ENCODE measurements around the gene KBTBD13.
"Not testable (repeated sequence)": the region's sequence is repeated elsewhere in the genome, so short reads cannot be mapped to it uniquely, and the experiment has no call there.

Gene KBTBD13

DNA sequence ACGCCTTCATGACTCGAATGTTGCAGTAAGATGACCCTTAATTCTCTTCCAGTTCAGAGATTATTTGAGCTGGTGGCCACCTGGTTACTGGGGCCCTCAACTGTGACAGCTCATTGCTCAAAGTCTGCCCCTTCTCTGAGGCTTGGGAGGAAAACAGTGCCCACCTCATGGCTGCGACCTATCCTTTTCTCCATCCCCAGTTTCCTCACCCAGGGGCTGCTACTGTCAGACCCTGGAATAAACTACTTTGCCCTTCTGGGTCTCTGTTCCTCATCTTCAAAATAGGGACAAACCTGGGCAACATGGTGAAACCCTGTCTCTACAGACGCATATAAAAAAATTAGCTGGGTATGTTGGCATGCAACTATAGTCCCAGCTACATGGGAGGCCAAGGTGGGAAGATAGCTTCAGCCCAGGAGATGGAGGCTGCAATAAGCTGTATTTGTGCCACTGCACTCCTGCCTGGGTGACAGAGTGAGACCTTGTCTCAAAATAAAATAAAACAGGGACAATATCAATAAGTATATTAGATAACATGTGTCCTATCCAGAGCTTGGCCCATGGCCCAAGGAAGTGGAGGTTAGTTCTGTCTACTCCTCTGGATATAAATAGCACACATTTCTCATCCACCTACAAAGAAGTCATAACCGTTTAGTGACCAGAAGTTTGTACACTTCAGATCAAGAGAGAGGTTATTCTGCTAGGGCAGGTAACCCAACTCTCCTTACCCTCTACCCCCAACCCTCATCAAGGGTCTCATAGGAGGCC is 6.6 kb upstream of the KBTBD13 start:
- DNase-seq (ENCODE audit: low spot score): no peak

DNA sequence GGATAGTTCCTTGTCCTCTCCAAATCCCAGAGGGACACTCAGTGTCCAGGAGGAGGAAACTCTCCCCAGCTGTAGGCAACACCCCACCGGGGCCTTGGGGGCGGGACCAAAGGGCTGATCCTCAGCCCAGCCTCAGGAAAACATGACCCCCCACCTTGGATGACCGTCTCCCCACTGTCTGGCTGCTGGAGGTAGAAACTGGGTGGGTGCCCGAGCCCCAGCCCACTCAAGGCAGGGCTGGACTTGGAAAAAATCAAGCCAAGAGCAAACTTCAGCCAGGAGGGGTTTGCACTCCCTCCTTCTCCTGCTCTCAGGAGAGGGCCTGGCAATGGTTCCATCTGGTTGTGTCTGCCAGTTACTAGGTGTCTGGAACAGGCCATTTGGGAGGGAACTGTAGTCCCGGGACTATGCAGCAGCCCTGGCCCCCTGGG is 5.2 kb upstream of the KBTBD13 start:
- no peak for DNase-seq (ENCODE audit: low spot score)

DNA sequence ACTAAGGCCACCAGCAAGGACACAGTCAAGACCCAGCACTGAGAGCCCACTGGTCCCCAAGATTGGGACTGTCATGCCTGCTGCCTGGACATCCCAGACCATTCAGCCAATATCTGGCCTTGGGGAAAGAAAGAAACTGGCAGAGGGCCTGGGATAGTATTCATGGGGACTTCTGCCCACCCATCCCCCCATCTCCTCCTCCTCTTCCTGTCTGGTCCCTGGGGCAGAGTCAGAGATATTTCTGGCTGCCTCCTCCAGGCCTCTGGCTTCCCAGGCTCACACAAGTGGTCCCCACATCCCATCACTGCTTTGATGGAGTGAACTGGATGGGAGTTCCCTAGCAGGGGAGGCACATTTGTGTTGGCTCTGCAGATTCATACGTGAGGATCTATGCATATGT is 4.5 kb upstream of the KBTBD13 start:
- DNase-seq (ENCODE audit: low spot score): no peak

DNA sequence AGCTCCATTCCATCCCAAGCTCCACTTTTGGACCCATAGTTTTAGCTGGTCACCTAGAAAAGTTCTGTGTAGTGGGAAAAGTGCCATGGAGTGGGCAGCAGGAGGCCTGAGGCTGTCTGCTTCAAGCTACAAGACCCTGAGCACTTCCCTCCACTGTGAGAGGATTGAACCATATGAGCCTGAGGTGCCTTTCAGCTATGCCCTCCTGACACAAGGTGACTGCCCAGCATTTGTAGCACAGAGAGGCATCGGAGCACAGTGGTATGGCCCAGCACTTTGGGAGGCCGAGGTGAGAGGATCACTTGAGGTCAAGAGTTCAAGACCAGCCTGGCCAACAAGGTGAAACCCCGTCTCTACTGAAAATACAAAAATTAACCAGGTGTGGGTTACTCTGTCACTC is 3.9 kb upstream of the KBTBD13 start:
- DNase-seq (ENCODE audit: low spot score): no peak

DNA sequence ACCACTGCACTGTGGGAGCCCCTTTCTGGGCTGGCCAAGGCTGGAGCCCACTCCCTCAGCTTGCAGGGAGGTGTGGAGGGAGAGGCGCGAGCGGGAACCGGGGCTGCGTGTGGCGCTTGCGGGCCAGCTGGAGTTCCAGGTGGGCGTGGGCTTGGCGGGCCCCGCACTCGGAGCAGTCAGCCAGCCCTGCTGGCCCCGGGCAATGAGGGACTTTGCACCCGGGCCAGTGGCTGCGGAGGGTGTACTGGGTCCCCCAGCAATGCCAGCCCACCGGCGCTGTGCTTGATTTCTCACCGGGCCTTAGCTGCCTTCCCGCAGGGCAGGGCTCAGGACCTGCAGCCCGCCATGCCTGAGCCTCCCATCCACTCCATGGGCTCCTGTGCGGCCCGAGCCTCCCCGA is 1.6 kb upstream of the KBTBD13 start:
- not testable (repeated sequence) for DNase-seq (ENCODE audit: low spot score)

DNA sequence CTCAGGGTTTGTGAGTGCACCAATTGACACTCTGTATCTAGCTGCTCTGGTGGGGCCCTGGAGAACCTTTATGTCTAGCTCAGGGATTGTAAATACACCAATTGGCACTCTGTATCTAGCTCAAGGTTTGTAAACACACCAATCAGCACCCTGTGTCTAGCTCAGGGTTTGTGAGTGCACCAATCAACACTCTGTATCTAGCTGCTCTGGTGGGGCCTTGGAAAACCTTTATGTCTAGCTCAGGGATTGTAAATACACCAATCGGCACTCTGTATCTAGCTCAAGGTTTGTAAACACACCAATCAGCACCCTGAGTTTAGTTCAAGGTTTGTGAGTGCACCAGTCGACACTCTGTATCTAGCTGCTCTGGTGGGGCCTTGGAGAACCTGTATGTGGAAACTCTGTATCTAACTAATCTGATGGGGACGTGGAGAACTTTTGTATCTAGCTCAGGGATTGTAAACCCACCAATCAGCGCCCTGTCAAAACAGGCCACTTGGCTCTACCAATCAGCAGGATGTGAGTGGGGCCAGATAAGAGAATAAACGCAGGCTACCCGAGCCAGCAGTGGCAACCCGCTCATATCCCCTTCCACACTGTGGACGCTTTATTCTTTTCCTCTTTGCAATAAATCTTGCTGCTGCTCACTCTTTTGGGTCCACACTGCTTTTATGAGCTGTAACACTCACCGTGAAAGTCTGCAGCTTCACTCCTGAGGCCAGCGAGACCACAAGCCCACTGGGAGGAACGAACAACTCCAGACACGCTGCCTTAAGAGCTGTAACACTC is 745 bp upstream of the KBTBD13 start:
- DNase-seq (ENCODE audit: low spot score): not testable (repeated sequence)

DNA sequence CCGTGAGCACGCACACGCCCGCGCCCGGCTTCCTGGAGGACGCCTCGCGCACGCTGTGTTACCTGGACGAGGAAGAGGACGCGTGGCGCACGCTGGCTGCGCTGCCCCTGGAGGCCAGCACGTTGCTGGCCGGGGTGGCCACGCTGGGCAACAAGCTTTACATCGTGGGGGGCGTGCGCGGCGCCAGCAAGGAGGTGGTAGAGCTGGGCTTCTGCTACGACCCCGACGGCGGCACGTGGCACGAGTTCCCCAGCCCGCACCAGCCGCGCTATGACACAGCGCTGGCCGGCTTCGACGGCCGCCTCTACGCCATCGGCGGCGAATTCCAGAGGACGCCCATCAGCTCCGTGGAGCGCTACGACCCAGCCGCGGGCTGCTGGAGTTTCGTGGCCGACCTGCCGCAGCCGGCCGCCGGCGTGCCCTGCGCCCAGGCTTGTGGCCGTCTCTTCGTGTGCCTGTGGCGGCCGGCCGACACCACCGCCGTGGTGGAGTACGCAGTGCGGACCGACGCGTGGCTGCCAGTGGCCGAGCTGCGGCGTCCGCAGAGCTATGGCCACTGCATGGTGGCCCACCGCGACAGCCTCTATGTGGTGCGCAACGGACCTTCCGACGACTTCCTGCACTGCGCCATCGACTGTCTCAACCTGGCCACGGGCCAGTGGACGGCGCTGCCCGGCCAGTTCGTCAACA is 890 bp downstream of the KBTBD13 start:
- no peak for DNase-seq (ENCODE audit: low spot score)

DNA sequence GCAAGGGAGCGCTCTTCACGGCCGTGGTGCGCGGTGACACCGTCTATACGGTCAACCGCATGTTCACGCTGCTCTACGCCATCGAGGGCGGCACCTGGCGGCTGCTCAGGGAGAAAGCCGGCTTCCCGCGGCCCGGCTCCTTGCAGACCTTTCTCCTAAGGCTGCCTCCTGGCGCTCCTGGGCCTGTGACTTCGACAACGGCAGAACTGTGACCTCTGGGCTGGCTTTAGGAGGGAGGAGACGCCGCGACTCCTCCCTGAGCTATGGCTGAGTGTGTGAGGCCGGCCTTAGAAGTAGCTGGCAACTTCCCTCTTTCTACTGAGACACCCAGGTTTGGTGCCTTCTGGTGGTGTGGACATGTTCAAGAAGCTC is 1.4 kb downstream of the KBTBD13 start:
- peak; percentile 34 for DNase-seq (ENCODE audit: low spot score)

DNA sequence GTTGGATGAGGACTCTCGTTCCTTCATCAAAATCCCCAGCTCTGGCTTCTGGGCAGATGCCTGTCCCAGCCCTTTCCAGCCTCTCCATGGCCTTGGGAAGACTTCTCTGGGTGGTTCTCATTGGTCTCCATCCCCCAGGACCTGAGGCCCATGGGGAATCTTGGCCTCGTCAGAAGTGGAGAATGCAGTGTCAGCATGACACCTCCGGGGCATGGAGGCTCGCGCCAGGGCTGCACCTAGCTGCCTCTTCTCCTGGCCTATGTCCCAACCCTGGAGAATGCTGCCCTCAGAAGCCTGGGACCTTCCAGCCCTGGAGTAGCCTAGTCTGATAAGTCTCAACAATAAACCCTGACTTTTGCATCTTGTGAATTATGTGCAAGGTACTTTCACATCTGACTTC is 3.0 kb downstream of the KBTBD13 start:
- no peak for DNase-seq (ENCODE audit: low spot score)

DNA sequence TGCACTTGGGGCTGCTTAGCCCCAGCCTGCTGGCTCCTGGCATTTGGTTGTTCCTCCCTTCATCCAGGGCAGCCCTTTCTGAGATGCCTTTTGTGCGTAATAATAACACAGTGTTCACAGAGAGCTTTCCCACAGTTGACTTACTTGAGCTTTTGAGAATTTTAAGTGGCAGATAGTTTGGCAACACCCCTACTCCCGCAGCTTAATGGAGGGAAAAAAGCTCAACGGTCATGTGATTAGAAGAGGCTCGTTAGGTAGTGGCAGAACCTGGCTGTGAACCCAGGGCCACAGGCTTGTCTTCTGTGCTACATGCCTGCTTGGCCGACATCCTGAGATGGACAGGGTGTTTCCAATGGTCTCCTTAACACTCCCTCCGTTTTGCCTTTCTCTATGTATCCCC is 4.7 kb downstream of the KBTBD13 start:
- DNase-seq (ENCODE audit: low spot score): no peak

DNA sequence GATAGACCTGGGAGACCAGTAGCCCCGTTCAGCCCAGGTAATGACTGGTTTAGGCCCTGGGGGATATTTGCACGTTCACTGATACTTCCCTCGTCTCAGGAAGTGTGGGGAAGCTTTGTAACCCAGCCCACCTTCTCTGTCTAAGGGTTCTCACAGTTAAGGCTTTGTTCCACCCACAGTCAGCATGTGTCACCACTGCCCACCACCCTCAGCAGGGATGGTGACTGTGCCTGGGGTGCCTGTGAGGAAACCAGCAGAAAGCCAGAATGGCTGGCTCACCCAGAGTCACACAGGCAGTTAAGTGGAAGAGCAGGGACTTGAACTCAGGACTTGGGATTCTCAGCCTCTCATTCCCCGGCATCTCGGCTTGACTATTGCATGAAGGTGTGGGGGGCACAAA is 5.2 kb downstream of the KBTBD13 start:
- DNase-seq (ENCODE audit: low spot score): no peak

DNA sequence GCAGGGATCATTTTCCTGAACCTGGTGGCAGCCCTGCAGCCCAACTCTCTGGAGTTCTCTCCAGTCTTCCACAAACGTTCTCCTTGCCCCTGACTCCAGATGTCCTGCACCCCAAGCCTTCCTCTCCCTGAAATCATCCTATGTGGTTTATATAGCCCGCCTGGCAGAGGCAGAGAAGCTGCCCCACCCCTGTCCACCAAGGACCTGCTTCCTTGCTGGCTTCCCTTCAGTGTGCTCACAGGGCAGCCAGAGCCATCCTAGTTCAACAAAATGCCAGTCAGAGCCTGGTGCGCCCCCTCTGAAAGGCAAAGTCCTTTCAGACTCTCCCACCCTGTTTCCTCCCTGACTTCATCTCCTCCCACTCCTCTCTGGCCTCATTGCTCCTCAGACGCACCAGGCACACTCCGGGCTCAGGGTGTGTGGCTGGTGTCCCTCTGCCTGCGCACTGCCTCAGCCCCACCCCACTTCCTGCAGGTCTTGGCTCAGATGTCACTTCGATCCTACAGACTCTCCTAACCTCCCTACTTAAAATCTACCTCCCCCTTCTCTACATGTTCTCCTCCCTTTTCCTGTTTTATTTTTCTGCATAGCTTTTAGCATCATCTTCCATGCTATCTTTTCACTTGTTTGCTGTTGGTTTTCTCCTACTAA is 5.9 kb downstream of the KBTBD13 start:
- no peak for DNase-seq (ENCODE audit: low spot score)

DNA sequence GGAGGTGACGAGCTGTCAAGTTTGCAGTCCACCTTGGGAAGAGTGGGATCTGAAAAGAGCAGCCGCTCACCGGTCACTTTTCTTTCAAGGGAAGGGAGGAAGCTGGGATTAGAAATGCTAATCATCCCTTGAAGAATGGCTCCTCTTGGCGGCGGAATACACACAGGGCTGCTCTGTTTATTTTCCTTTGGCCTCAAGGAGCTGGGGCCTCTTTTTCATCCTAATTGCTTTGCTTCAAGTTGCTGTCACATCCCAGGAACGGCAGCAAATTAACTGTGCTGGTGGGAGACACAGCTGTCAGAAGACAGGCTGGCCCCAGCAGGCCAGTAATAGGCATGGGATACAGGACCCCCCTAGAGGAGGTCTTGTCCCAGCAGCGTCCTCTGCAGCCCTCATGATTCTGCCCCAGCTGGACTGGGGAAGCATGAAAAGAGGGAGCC is 6.7 kb downstream of the KBTBD13 start:
- no peak for DNase-seq (ENCODE audit: low spot score)

DNA sequence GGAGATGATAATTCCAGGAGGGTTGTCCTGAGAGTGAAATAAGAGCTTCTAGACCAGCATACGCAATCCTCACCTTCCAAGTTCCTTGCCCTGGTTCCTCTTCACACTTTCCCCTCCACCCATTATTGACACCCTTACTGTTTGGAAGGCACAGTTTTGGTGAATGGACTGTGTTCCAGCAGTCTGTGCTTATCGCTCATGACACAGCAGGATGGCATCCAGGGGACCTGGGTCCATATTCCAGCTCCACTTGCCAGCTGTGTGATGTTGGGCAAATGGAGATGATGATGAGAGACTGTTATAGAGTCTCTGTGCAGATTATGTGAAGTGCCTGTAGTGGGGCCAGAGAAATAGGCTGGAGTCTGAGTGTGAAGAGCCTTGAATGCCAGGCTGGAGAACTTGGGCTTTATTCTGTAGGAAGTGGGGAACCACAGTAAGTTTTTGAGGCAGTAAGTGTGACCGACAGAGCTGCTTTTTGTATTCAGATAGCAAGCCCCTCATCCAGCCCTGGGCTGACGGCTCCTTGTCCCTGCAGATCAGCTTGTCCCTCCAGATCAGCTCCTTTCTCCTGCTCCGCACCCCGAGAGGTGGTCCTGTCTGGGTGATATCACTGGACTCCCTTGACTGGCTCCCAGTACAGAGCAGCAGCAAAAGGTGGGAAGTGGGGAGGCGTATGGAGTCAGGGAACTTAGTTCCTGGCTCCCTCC is 8.1 kb downstream of the KBTBD13 start:
- no peak for DNase-seq (ENCODE audit: low spot score)

DNA sequence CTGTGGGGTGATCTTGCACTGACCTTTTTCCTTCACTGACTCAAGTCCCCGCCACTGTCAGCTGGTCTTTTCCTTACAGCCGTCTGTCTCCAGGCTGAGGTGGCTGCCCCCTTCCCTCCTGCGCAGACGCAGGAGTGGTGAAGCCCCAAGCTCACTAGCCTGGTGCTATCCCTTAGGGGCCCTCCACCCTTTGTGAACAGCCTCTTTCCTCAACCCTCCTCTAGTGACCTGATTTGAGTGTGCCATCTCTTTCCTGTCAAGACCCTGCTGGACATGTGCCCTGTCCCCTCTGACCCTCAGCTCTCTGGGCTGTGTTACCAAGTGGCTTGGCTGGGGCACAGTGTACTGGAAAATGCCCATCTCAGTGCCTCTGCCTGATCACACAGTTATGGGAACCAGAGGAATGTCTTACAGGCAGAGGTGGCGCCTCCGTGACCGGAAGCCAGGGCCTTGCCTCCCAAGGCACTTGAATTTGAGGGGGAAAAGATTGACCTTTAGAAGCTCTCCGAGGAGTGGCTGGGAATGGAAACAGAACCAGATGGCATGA is 8.7 kb downstream of the KBTBD13 start:
- DNase-seq (ENCODE audit: low spot score): no peak

DNA sequence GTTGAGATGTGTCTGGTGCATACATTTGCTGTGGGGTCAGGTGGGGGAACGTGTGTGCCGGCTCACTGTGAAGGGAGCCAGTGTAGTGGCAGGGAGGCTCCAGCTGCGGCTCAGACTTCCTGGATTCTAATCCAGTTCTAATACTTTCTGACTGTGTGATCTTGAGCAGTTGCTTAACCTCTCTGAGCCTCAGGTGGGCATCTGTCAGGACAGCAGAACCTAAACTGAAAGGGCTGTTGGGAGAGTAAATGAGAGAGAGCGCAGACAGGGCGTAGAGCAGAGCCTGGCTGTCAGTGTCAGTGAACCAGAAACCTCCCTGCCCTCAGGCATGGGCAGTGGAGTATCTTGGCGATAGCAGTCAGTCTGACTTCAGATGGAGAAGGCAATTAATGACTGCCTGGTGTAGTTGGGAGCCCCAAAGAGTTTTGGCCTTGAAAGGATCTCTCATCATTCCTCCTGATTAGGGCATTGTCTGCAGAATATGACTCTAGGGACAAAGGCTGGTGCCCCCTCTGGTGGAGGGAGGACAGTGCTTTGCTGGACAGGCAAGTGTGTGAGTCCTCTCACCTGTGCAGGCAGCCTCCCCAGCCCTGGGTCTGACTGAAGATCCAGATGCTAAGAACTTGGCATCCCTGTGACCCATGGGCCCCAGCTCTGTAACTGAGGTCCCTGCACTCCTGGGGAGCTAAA is 9.6 kb downstream of the KBTBD13 start:
- peak; percentile 4 for DNase-seq (ENCODE audit: low spot score)

DNA sequence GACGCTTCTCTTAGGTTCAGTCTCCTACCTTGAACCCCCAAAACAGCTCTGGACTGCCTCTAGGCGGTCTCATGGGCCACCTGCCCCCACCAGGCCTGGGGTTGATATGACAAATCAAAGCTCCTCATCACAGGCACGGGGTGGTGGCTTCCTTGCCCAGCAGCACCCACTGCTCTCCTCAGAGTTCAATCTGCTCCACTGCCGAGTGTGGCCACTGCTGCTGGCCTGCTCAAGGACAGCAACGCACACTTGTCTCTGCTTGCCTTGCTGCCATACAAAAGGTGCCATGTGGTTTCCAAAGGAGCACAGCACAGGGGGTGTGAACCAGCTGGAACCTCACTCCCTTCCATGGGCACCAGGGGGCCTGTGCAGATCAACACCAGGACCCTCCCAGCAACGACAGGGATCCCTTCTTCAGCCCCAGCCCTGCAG is 10.2 kb downstream of the KBTBD13 start:
- no peak for DNase-seq (ENCODE audit: low spot score)

DNA sequence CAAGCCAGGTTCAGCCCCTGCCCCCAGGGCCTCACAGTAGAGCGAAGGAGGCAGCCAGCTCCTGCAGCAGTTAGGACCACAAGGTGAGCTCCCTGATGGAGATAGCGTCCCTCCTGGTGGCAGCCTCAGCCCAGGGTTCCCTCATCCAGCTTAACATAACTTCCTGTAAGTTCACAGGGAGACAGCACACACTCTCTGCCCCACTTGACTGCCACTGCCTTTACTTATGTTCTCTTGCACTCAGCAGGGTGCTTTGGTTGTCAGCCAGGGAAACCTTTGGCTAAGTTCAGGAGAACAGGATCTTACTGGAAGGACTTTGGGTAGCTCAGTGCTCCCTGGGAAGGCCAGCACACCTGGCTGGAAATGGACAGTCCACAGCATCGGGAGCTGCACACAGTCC is 10.9 kb downstream of the KBTBD13 start:
- no peak for DNase-seq (ENCODE audit: low spot score)

DNA sequence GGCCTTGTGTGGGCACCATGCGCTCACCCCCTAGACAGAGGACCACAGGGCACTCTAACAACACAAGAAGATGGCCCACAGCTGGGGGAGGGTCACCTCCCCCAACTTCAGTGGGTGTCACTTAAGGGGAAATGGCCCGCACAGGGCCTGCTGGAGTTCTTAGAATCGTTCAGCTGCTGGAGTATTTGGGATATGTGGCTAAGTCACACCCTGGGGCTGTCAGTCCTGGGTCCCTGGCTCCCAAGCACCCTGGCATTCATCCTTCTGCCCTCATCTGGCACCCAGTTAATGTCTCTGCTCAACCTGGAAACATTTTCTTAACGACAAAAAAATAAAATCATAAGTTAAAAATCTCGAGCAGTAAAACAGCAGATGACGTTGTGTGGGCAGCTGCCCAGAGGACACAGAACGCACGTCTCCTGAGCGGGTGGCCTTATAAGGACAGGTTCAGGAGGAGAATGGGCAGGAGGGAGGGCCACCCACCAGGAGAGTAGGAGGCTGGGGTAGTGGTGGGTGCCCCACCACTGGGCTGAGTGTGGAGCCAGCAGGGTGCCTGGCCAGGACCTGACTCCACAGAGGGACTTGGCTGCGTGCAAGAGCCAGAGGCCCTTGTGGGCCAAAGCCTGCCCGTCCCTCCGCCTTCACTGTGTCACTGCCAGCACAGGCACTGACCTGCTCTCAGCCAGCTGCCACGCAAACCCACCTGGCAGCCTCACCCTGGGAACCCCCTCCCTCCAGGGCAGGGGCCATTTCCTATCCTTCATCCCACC is 11.5 kb downstream of the KBTBD13 start:
- DNase-seq (ENCODE audit: low spot score): no peak

DNA sequence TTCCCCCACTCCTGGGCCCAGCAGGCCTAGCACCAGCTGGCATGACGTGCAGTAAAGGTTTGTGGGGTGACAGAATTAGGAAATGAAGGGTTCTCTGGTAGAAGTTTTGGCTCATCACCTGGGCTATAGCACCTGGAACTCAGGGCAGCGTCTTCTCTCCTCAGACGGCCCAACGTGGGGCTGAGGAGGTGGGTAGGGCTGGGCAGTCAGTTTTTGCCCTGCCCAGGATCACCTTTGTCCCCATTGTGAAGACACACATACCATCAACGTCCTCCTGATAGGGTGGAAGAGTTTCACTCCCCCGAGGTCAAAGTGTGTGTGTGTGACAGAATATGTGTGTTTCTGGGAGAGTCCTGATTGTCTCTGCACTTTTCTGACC is 12.1 kb downstream of the KBTBD13 start:
- DNase-seq (ENCODE audit: low spot score): no peak

All from CD4-positive, alpha-beta T cell treated with Interleukin-2 at 100 ng/mL for 4 hours (primary cell).